HCT116 (cell line): ENCODE measurements around the gene MYO3B. TPM values are rescaled to one million over a fixed set of nuclear protein-coding genes. Genes with fewer than 3 reads are reported as not detected.

ENCODE experiments used
- ATAC-seq: fragments of 200-7000 bp; cut with Tn5 transposase; 2 replicates; pipeline ENCODE4 v1.9.1; 2020; ENCODE audit warnings: mild to moderate bottlenecking, moderate library complexity
- BruUV-seq: library from RNA; stranded (reverse); fragments of 400-500 nt; replicated peaks from 2 replicates; lab custom pipeline; 2021; lab: Mats Ljungman, UMichigan
- CTCF ChIA-PET: fragments of 300-600 bp; sonication (Branson Sonifier 250); formaldehyde crosslinking; loops from one replicate; lab custom pipeline; 2021; ENCODE audit warnings: antibody characterized with exemption; lab: Charles Lee
- POLR2A ChIA-PET: fragments of 300-600, 350-600 bp; sonication (Branson Sonifier 250); formaldehyde crosslinking; loops from one replicate; lab custom pipeline; 2021; ENCODE audit warnings: antibody characterized with exemption; lab: Charles Lee
- RAD21 ChIA-PET, 2 experiments: fragments of 300-600 bp; sonication (Branson Sonifier 250); formaldehyde crosslinking; loops; one replicate each; lab custom pipeline; 2023; ENCODE audit warnings: low total read pairs in 2 of 2; ENCODE audit not compliant: uncharacterized antibody in 2 of 2, unreplicated experiment in 2 of 2, low non-redundant PET in 1 of 2; lab: Charles Lee
- DNase-seq: peaks from one replicate; pipeline ENCODE4 v3.0.0-alpha.2; 2010; ENCODE audit warnings: low read depth, low spot score
- H2AFZ ChIP-seq: fragments of 200-600 bp; shearing (Covaris generic), sonication (generic); 2 replicates; pipeline ENCODE4 v1.6.1; 2017; ENCODE audit warnings: low read depth, mixed run types, mixed read lengths, antibody characterized with exemption, low read length; ENCODE audit not compliant: poor library complexity, severe bottlenecking
- H3K27ac ChIP-seq: 2 replicates; pipeline ENCODE4 v1.5.1; 2012; ENCODE audit warnings: low read depth, low read length
- H3K27me3 ChIP-seq: fragments of 200-600 bp; sonication (generic); 2 replicates; pipeline ENCODE4 v1.6.1; 2016; ENCODE audit warnings: mixed run types, low read length, mixed read lengths; ENCODE audit not compliant: insufficient read depth
- H3K36me3 ChIP-seq, 2 experiments: fragments of 200-500 bp in 1 of 2; fragments of 200-600 bp in 1 of 2; sonication (Bioruptor generic) in 1 of 2; sonication (generic) in 1 of 2; 2 replicates each; pipeline versions ENCODE4 v1.5.1 to v1.6.1; 2014 to 2016; ENCODE audit warnings: low read length in 2 of 2, inconsistent platforms in 1 of 2, mixed read lengths in 1 of 2, mixed run types in 1 of 2; ENCODE audit not compliant: insufficient read depth in 2 of 2, control insufficient read depth in 1 of 2
- H3K4me1 ChIP-seq, 2 experiments: fragments of 200-600 bp in 1 of 2; sonication (generic) in 1 of 2; 2 replicates each; pipeline versions ENCODE4 v1.5.1 to v1.6.1; 2012 to 2017; ENCODE audit warnings: low read length in 2 of 2, inconsistent platforms in 1 of 2, mild to moderate bottlenecking in 1 of 2, mixed read lengths in 1 of 2, mixed run types in 1 of 2, moderate library complexity in 1 of 2; ENCODE audit not compliant: insufficient read depth in 2 of 2, control insufficient read depth in 1 of 2
- H3K4me2 ChIP-seq: fragments of 200-600 bp; sonication (generic); 2 replicates; pipeline ENCODE4 v1.6.1; 2017; ENCODE audit warnings: mixed run types, low read length, mixed read lengths
- H3K4me3 ChIP-seq, 2 experiments: fragments of 200-600 bp in 1 of 2; sonication (generic) in 1 of 2; replicated peaks in 1 of 2; 2 replicates each; pipeline ENCODE4 v1.5.1; 2011 to 2016; ENCODE audit warnings: low read length in 2 of 2, control low read depth in 1 of 2, low read depth in 1 of 2, mild to moderate bottlenecking in 1 of 2, mixed read lengths in 1 of 2, mixed run types in 1 of 2
- H3K79me2 ChIP-seq: fragments of 200-600 bp; sonication (generic); 2 replicates; pipeline ENCODE4 v1.6.1; 2017; ENCODE audit warnings: mild to moderate bottlenecking, mixed run types, low read length, moderate library complexity, mixed read lengths; ENCODE audit not compliant: insufficient read depth
- H3K9ac ChIP-seq: fragments of 200-600 bp; sonication (generic); 2 replicates; pipeline ENCODE4 v1.6.1; 2016; ENCODE audit warnings: low read length, mixed read lengths
- H3K9me2 ChIP-seq: fragments of 200-600 bp; sonication (generic), shearing (Covaris generic); 2 replicates; pipeline ENCODE4 v1.6.1; 2017; ENCODE audit warnings: mixed run types, mild to moderate bottlenecking, moderate library complexity; ENCODE audit not compliant: insufficient read depth
- H3K9me3 ChIP-seq, 2 experiments: fragments of 200-500 bp in 1 of 2; fragments of 200-600 bp in 1 of 2; sonication (Bioruptor generic) in 1 of 2; sonication (generic) in 1 of 2; 2 replicates each; pipeline ENCODE4 v1.6.1; 2014 to 2017; ENCODE audit warnings: low read length in 2 of 2, mixed read lengths in 2 of 2, inconsistent platforms in 1 of 2, low read depth in 1 of 2, mild to moderate bottlenecking in 1 of 2, mixed run types in 1 of 2, moderate library complexity in 1 of 2; ENCODE audit not compliant: control insufficient read depth in 1 of 2, insufficient read depth in 1 of 2
- H4K20me1 ChIP-seq: fragments of 200-600 bp; sonication (generic), shearing (Covaris generic); 2 replicates; pipeline ENCODE4 v1.6.1; 2017; ENCODE audit warnings: mixed run types, mild to moderate bottlenecking, moderate library complexity; ENCODE audit not compliant: insufficient read depth
- ATF3 ChIP-seq: IDR thresholded peaks from 2 replicates; pipeline ENCODE4 v1.6.1; 2012
- CBX3 ChIP-seq: IDR thresholded peaks from 2 replicates; pipeline ENCODE4 v1.6.1; 2012; ENCODE audit warnings: low read depth
- EGR1 ChIP-seq: IDR thresholded peaks from 2 replicates; pipeline ENCODE4 v1.6.1; 2012; ENCODE audit warnings: low read depth
- EZH2phosphoT487 ChIP-seq: fragments of 200-600 bp; IDR thresholded peaks from 2 replicates; pipeline ENCODE4 v1.6.1; 2018; ENCODE audit warnings: antibody characterized with exemption, borderline replicate concordance
- FOSL1 ChIP-seq: IDR thresholded peaks from 2 replicates; pipeline ENCODE4 v1.6.1; 2012; ENCODE audit warnings: low read depth
- RAD21 ChIP-seq: IDR thresholded peaks from 2 replicates; pipeline ENCODE4 v1.6.1; 2012; ENCODE audit warnings: low read depth, mild to moderate bottlenecking
- REST ChIP-seq: IDR thresholded peaks from 2 replicates; pipeline ENCODE4 v1.6.1; 2012; ENCODE audit warnings: low read depth
- SIN3A ChIP-seq: IDR thresholded peaks from 2 replicates; pipeline ENCODE4 v1.6.1; 2012; ENCODE audit warnings: low read depth
- intact Hi-C: fragments of 100-400 bp; cut with micrococcal nuclease; formaldehyde crosslinking; loops from 2 replicates; pipeline ENCODE4 v1.10.0; 2022
- total RNA-seq: library from RNA; stranded (reverse); gene quantifications from one replicate; pipeline ENCODE4 v1.2.1, GENCODE V29; 2021; ENCODE audit not compliant: unreplicated experiment

Gene MYO3B
- total RNA-seq, 1 experiment from 2014 or later: not detected

GRCh38 chr2:170436077-170436943 is 258.4 kb downstream of the MYO3B start:
- no peak for TF ChIP-seq FOSL1
- no peak for TF ChIP-seq EGR1
- no peak for TF ChIP-seq ATF3
- no peak for TF ChIP-seq EZH2phosphoT487
- no peak for TF ChIP-seq SIN3A
- no peak for TF ChIP-seq CBX3
- TF ChIP-seq REST: no peak
- TF ChIP-seq RAD21: no peak
- ATAC-seq: no peak
- ChIA-PET RAD21 (no interaction called here), CTCF (no interaction called here), POLR2A (no interaction called here)
- no peaks in the 10 kb centered on the region for H3K9me3 ChIP-seq
- intact Hi-C loops: no loop called here
- H3K36me3 ChIP-seq: no peaks in the 10 kb centered on the region
- H4K20me1 ChIP-seq: no peaks in the 10 kb centered on the region
- H3K27ac ChIP-seq: no peak overlapping the region
- no peak overlapping the region for H2AFZ ChIP-seq
- no peak overlapping the region for H3K4me2 ChIP-seq
- no peaks in the 10 kb centered on the region for H3K9me2 ChIP-seq
- no peak overlapping the region for H3K9ac ChIP-seq
- no peaks in the 10 kb centered on the region for H3K79me2 ChIP-seq
- H3K4me3 ChIP-seq: no peak overlapping the region
- H3K27me3 ChIP-seq: no peaks in the 10 kb centered on the region
- H3K4me1 ChIP-seq: peaks cover 0 to 5% of the 10 kb centered on the region in 2 experiments; a peak in 2 of 4 replicates
- DNase-seq: no peak
- no TSS peak for BruUV-seq
